ENCODE results near the gene DCAF5.
"Not testable (repeated sequence)": the region's sequence is repeated elsewhere in the genome, so short reads cannot be mapped to it uniquely, and the experiment has no call there.

Gene DCAF5, protein sequence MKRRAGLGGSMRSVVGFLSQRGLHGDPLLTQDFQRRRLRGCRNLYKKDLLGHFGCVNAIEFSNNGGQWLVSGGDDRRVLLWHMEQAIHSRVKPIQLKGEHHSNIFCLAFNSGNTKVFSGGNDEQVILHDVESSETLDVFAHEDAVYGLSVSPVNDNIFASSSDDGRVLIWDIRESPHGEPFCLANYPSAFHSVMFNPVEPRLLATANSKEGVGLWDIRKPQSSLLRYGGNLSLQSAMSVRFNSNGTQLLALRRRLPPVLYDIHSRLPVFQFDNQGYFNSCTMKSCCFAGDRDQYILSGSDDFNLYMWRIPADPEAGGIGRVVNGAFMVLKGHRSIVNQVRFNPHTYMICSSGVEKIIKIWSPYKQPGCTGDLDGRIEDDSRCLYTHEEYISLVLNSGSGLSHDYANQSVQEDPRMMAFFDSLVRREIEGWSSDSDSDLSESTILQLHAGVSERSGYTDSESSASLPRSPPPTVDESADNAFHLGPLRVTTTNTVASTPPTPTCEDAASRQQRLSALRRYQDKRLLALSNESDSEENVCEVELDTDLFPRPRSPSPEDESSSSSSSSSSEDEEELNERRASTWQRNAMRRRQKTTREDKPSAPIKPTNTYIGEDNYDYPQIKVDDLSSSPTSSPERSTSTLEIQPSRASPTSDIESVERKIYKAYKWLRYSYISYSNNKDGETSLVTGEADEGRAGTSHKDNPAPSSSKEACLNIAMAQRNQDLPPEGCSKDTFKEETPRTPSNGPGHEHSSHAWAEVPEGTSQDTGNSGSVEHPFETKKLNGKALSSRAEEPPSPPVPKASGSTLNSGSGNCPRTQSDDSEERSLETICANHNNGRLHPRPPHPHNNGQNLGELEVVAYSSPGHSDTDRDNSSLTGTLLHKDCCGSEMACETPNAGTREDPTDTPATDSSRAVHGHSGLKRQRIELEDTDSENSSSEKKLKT

DNA sequence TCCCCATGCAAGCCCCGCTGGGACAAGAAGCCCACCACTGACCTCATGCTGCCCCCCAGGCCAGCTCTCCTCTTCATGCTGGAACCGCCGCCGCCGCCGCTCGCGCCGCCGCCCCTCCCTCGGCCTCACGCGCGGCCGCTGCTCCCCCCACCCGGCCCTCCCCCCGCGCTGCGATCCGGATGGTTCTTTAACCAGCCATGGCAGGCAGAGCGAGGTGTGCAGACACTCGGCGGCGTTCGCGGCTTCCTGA lies at the start of gene DCAF5:
TSS of gene DCAF5 (minus strand) at position 218 of the 250 bp plus-strand sequence. CDS start at position 77, 141 bp downstream.
- DNase-seq = no peak

DNA sequence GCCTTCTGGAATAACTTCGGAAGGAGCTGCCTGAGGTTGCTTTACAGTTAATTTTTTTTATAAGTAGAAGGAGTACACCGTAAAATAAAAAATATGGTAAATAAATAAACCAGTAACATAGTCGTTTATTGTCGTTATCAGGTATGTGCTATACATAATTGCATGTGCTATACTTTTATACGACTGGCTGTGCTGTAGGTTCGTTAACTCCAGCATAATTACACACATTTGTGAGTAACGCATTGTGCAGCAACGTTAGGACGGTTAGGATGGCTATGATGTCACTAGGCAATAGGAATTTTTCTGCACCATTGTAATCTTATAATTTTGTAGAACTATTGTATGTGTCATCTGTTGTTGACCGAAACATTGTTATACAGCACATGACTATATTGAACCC lies 46.9 kb upstream of the DCAF5 start:
- DNase-seq = no peak

GRCh38 chr14:69193721-69194120 lies 40.8 kb upstream of the DCAF5 start:
- no peak for DNase-seq

DNA sequence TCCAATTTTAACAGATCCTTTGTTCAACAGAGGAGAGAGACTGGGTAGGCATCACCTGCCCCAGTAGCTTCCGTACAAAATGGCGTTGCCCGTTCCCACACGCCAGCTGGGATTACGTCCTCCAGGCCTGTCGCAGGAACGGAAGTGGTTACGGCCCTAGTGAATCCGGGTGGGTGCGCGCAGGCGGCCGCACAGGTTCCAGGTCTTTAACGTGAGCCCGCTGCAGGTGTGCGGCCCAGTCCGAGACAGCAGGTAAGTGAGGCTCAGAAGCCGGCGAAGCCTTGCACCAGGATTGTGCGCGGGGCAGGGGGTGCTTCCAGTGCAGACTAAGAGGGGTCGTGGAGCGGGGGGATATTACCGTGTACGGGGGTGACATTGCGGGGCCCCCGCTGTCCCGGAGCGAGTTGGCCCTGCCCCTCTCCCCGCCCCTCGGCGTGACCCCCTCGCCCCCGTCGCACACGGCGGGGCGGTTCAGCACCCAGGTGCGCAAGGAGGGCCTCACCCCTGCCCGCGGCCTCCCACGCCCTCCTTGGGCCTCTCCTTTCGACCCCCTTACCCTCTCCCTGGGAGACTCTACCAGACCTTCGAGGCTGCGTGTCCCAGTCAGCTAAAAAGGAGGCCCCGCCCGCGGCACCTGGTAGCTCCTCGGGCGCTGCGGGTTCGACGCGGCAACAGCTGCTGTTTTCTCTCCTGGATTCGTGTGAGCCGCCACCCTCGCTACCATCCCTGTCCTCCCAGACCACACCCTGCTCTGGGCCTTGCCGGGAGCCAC lies 38.6 kb upstream of the DCAF5 start, which contains the start of gene EXD2:
TSS of gene EXD2 (plus strand) at position 159 of the 772 bp plus-strand sequence. CDS start 17,973 bp downstream, outside the sequence.
- DNase-seq = peak; percentile 88

DNA sequence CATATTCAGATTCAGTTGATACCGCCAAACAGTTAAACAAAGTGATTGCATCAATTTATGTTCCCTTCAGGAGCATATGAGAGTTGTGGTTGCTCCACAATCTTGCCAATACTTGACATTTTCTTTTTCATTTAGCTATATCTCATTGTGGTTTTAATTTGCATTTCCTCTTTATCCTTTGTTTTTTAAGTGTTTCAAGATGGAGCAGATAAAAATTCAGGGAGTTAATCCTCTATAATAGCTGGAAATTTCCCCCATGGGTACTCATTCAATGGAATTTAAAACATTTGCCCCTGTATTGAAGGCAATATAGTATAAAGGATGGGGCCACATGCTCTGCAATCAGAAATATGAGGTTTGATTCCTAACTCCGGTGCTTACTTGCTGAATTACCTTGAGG lies 37.3 kb upstream of the DCAF5 start:
- DNase-seq = no peak

GRCh38 chr14:69183735-69184134 lies 30.8 kb upstream of the DCAF5 start:
- DNase-seq = no peak

GRCh38 chr14:69182580-69182979 lies 29.7 kb upstream of the DCAF5 start:
- DNase-seq = not testable (repeated sequence)

- DNase-seq = no peak
Observed at GRCh38 chr14:69181491-69181890, 28.6 kb upstream of the DCAF5 start.

DNA sequence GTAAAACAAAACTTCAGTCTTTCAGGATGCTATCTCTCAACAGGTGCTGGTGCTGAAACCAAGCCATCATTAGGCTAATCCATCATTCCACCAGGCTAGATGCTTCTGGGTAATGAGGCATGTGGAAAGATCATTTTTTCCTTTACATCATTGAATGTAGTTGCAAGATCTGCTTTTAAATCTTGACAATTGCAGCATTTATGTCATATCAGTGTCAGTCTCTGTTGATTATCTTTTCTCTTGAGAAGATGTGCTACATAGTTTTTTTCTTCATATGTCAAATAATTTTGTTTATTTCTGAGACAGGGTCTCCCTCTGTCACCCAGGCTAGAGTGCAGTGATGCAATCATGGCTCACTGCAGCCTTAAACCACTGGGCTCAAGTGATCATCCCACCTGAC lies 22.2 kb upstream of the DCAF5 start:
- DNase-seq = no peak

DNA sequence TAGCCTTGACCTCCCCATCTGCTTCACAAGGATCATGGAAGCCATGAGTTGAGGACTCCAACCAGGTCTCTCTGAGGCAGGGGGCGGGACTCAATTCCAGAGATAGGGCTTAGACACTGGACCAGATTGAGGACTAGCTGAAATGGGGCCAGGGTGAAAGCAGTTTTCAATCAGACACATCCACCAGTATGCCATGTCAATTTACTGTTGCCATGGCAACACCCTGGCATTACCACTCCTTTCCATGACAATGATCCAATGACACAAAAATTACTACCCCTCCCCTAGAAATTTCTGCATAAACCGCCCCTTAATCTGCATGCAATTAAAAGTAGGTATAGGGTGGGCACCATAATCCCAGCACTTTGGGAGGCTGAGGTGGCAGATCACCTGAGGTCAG lies 18.6 kb upstream of the DCAF5 start:
- DNase-seq = no peak

- no peak for DNase-seq
Observed at GRCh38 chr14:69170839-69171238, 17.9 kb upstream of the DCAF5 start.

DNA sequence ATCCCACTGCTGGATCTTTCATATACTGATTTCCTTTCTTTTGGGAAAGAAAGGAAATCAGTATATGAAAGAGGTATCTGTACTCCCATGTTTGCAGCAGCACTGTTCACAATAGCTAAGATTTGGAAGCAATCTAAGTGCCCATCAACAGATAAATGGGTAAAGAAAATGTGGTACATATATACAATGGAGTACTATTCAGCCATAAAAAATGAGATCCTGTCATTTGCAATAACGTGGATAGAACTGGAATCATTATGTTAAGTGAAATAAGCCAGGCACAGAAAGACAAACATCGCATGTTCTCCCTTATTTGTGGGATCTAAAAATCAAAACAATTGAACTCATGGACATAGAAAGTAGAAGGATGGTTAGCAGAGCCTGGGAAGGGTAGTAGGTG lies 12.9 kb upstream of the DCAF5 start:
- not testable (repeated sequence) for DNase-seq

- DNase-seq = no peak
Observed at GRCh38 chr14:69161590-69161989, 8.7 kb upstream of the DCAF5 start.

GRCh38 chr14:69156224-69156623 lies 3.3 kb upstream of the DCAF5 start:
- DNase-seq = no peak

GRCh38 chr14:69154779-69155178 lies 1.9 kb upstream of the DCAF5 start:
- no peak for DNase-seq

DNA sequence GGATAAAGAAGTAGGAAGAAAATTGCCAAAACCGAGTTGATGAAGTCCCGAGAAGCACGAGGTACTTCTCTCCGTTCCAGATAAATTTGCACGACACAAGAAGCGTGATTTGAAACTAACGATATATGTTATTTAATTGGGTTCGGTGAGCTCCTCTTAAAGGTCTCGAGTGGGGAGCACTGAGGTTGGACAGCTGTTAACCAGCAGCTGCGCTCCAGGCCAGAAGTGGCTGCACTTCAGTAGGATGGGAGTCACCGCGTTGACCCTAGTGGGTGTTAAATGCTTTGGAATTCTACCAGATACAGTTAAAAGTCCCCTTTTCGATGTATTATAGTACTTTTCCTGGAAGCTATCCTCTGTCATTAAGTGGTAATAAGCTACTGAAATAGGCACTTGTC lies 953 bp upstream of the DCAF5 start:
- peak; percentile 44 for DNase-seq

DNA sequence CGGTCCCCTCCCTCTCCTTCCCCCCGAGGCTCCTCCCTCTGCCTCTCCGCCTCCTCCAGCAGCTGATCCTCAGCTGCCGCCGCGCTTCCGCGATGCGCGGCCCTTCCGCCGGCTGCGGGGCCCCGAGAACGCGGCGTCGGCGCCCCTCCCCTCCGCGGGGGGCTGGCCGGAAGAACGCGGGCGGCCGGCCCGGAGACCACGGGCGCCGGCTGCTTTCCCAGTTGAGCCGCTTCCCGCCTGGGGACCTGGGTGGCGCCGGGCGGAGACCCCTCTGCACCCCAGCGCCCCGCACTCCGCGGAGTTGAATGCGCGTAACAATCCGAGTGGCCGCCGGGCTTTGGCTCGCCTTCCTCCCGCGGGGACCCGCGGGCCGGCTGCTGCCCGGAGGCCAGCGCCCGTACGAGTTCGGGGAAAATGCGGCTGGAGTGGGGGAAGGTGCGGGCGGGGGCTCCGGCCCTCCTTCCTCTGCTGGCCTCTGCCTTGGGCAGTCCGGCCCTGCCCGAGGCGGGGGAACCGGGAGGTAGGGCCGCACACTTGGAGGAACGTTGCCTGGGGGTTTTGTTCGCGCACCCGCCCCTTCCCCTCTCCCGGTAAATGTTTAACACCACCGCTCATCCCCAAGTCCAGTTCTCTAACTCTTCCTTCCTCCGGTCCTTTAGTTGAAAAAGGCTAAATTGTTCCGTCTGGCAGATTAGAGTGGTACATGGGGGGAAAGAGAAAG lies 393 bp upstream of the DCAF5 start:
- DNase-seq = peak; percentile 94

- DNase-seq = peak; percentile 67
Observed at GRCh38 chr14:69152181-69152901, 578 bp downstream of the DCAF5 start.

DNA sequence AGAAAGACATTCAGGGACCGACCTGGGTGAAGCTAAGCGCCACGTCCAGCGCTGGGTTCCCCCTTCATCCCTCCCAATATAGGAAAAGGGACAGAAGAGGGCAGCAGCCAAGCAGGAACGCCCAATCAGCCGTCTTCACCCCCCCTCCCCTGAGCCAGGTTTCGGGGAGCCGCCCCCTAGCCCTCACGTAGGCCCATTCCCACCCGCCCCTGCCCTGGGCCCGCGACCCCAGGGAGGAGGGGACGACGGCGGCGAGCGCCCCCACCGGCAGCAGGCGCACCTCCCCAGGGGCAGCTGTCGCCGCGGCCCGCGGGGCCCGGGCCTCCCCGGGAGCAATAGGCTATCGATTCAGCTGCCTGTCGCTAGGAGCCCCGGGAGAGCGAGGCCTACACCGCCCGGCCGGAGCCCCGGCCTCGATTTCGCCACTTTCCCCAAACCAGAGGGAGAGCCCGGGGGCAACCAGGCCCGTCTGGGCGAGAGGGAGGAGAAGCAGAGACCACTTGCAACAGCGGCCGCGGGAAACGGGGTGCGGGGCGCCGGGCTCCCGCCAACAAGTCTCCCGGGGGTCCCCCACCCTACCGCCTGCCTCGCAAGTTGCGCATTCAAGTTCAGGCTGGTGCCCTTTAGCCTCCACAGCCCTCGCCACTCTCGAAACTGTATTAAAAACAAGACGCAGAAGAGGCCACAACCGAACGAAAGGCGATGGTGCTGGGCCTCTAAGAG lies 1.3 kb downstream of the DCAF5 start:
- DNase-seq = peak; percentile 85

DNA sequence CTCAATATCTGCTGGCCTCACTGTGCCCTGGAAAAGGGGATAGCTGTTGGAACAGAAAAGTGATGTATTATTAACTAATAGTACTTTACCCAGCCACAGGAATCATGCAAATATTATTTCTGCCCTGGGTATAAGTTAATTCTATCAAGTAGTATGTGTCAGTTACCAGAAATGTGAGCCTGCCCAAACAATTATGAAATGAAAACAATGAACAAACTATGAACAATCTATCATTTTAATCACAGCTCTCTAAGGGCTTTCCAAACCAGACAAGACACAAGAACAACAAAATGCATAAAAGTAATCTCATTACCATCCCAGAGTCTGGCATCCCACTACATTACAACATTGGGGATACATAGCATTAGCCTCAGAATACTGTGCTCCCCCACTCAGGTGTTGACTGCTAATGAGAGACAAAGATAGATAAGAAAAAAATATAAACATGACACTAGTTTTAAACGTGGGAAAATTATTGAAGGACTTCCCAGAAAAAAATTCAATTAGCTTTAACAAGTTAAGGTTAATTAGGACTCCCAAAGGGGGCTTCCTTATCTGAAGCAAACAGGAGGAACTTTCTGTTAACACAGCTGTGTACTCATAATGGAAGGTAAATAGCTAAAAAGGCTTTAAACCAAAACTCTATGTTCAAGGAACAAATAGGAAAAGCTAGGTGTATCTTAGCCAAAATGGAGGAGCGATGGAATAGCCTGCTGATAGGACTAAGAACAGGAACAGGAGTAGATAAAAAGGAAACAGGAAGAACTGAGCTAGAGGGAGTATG lies 3.3 kb downstream of the DCAF5 start:
- no peak for DNase-seq

Data from left hindlimb (tissue), 1 donor.